GM19395 (cell line): Measurements from ENCODE around the gene CACNA2D1.
A peak's percentile ranks its signal among the peaks of the same experiment; 100 is the strongest.

Experiments used
- ATAC-seq: cut with Tn5 transposase; IDR thresholded peaks from one replicate; pipeline ENCODE4 v1.9.1; 2021; ENCODE audit warnings: mild to moderate bottlenecking, moderate library complexity; ENCODE audit not compliant: unreplicated experiment

Gene CACNA2D1

GRCh38 chr7:82128546-82128945 is 315.0 kb downstream of the CACNA2D1 start:
- no peak for ATAC-seq

- ATAC-seq, result no peak
These were observed 317.0 kb downstream of the CACNA2D1 start for GRCh38 chr7:82126576-82126975.

- ATAC-seq, result no peak
These were observed 319.1 kb downstream of the CACNA2D1 start for GRCh38 chr7:82124445-82124844.

GRCh38 chr7:82122275-82122674 is 321.3 kb downstream of the CACNA2D1 start:
- no peak for ATAC-seq

- no peak for ATAC-seq
These were observed 329.3 kb downstream of the CACNA2D1 start for GRCh38 chr7:82114237-82114636.

GRCh38 chr7:82110146-82110840 is 333.3 kb downstream of the CACNA2D1 start:
- no peak for ATAC-seq

GRCh38 chr7:82109288-82109687 is 334.3 kb downstream of the CACNA2D1 start:
- no peak for ATAC-seq

- ATAC-seq, result no peak
These were observed 337.4 kb downstream of the CACNA2D1 start for GRCh38 chr7:82106201-82106600.

GRCh38 chr7:82105463-82105862 is 338.1 kb downstream of the CACNA2D1 start:
- no peak for ATAC-seq

- ATAC-seq, result no peak
These were observed 345.2 kb downstream of the CACNA2D1 start for GRCh38 chr7:82098414-82098813.

GRCh38 chr7:82091126-82091684 is 352.4 kb downstream of the CACNA2D1 start:
- ATAC-seq, result no peak

GRCh38 chr7:82087099-82087498 is 356.5 kb downstream of the CACNA2D1 start:
- ATAC-seq, result no peak

GRCh38 chr7:82085116-82085515 is 358.5 kb downstream of the CACNA2D1 start:
- no peak for ATAC-seq

GRCh38 chr7:82081644-82082224 is 361.8 kb downstream of the CACNA2D1 start:
- ATAC-seq, result no peak

- ATAC-seq, result peak; percentile 60
These were observed 363.2 kb downstream of the CACNA2D1 start for GRCh38 chr7:82080254-82080927.

GRCh38 chr7:82079527-82079926 is 364.1 kb downstream of the CACNA2D1 start:
- ATAC-seq, result no peak

GRCh38 chr7:82078807-82079206 is 364.8 kb downstream of the CACNA2D1 start:
- no peak for ATAC-seq

GRCh38 chr7:82071468-82071867 is 372.1 kb downstream of the CACNA2D1 start:
- ATAC-seq, result no peak

GRCh38 chr7:82067628-82068264 is 375.8 kb downstream of the CACNA2D1 start:
- ATAC-seq, result no peak

- ATAC-seq, result no peak
These were observed 386.1 kb downstream of the CACNA2D1 start for GRCh38 chr7:82057476-82057875.

GRCh38 chr7:82056282-82056681 is 387.3 kb downstream of the CACNA2D1 start:
- no peak for ATAC-seq
